Stimulated activated CD8-positive, alpha-beta memory T cell treated with anti-CD3 and anti-CD28 coated beads, Interleukin-7, amount 100 ng/mL, for 1 hour (primary cell): ENCODE results near the gene CNTNAP2.
"Not testable (repeated sequence)": the region's sequence is repeated elsewhere in the genome, so short reads cannot be mapped to it uniquely, and the experiment has no call there.

Source experiments
- DNase-seq, 2 donors: peaks; one replicate each; pipeline ENCODE4 v3.0.0-alpha.2; 2020; ENCODE audit warnings: low read depth in 2 of 2

CNTNAP2 gene

DNA sequence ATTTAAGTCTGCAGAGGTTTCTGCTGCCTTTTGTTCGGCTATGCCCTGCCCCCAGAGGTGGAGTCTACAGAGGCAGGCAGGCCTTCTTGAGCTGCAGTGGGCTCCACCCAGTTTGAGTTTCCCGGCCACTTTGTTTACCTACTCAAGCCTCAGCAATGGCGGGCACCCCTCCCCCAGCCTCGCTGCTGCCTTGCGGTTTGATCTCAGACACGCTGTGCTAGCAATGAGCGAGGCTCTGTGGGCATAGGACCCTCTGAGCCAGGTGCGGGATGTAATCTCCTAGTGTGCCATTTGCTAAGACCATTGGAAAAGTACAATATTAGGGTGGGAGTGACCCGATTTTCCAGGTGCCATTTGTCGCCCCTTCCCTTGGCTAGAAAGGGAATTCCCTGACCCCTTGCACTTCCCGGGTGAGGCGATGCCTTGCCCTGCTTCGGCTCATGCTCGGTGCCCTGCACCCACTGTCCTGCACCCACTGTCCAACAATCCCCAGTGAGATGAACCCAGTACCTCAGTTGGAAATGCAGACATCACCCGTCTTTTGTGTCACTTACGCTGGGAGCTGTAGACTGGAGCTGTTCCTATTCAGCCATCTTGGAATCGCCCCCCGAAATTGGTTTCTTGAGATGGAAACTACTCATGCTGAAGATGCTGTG, 1621.1 kb downstream of the CNTNAP2 start:
- not testable (repeated sequence) for DNase-seq

DNA sequence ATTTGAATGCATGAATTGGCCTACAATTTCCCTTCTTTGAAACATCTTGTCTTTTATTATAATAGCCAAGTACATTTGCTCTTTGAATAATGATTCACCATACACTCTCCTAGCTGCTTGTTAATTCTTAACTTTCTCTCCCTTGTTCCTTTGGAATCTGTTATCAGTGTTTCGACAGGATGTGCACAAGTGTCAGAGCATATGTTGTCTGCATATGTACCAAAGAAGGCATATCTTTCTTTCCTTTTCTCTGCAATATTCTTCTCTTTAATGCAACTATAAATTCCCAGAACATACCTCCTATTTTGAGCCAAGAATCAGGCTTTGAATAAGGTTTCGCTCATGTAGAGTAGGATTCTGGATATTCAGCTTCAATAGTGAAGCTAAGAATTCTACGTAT, 1625.7 kb downstream of the CNTNAP2 start:
- DNase-seq, result no peak

DNA sequence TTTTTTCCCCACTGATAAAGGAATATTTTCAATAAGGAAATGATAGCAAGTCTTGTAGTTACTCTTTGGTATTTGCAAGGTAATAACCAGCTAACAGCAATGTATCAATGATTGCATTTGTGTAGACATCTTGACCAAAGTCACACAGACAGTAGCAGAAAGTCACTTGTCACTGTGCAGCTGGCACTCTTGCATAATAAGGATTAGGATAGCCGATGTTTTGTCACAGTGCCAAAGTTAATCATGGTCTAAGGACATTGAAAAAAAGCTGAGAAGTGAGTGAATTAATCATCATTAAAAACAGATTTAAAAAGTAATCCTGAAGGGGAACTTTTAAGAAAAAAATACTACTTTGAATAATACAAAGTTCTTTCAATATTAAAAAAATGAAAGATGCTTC, 1639.7 kb downstream of the CNTNAP2 start:
- no peak for DNase-seq

DNA sequence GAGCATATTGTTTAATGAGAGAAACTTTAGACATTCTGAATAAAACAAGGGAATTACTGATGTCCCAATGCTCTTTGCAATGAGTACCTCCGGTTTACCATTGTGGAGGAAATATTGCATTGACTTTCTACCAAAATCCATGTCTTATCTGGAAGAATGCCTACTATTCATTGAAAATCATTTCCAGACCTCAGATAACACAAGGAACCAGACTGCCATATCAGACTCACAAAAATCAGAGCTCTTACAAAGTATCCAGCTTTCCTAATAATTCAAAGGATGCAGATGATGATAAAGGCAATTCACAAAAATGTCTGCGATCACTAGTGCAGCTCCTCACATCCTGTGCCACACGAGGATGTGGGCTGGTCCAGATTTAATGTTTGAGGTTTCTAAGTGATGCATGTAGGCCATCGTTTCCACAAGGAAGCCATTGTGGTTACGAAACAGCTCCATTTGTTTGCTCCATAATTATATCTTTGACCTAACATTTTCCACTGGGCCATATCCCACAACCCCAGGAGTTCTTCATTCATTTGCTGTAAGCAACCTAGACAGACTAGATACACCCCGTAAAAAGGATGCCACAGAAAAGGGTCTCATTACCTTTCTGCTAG, 1642.8 kb downstream of the CNTNAP2 start:
- no peak for DNase-seq

DNA sequence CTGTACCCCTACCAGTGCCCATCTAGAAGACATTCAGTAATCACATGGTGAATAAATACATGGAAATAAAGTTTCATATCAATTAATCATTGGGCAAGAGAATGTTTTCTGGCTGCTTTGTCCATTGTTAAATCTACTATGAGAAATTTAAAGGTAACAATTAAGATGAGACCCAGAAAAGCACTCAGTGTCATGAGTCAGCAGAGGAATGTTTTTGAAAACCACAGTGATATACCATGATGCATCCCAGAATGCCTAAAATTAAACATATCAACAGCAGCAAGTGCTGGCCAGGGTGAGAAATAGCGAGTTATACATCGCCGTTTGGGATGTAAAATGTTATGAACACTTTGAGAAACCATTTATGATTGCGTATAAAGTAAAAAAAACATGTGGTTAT, 1648.7 kb downstream of the CNTNAP2 start:
- DNase-seq, result no peak

DNA sequence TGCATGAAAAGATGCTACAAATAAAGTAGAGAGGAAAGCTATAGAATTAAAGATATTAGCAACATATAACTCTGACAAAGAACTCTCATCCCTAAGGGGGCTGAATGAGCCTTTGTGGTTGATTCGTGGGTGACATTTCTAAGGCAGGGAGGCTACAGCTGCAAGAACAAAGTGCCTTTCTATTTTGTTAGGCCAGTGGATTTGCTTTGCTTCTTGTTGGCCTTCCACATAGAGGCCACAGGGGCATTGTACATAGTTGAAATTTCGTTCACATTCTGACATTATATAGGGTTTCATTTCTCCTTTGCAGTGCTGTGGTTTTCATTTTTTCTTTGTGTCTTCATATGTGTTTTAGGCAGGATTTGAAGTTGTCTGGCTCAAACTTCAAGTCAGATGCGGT, 1654.7 kb downstream of the CNTNAP2 start:
- DNase-seq, result no peak

DNA sequence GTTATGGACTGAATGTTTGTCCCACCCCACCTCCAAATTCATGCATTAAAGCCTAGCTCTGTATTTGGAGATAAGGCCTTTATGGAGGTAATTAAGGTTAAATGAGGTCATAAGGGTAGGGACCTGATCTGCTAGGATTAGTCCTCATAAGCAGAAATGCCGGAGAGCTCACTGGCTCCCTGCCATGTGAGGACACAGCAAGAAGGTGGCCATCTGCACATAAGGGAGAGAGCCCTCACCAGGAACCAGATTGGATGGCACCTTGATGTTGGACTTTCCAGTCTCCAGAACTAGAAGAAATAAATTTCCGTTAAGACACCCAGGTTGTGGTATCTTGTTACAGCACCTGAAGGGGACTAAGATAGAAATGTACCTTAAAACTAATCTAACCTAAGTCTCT, 1657.9 kb downstream of the CNTNAP2 start:
- no peak for DNase-seq

DNA sequence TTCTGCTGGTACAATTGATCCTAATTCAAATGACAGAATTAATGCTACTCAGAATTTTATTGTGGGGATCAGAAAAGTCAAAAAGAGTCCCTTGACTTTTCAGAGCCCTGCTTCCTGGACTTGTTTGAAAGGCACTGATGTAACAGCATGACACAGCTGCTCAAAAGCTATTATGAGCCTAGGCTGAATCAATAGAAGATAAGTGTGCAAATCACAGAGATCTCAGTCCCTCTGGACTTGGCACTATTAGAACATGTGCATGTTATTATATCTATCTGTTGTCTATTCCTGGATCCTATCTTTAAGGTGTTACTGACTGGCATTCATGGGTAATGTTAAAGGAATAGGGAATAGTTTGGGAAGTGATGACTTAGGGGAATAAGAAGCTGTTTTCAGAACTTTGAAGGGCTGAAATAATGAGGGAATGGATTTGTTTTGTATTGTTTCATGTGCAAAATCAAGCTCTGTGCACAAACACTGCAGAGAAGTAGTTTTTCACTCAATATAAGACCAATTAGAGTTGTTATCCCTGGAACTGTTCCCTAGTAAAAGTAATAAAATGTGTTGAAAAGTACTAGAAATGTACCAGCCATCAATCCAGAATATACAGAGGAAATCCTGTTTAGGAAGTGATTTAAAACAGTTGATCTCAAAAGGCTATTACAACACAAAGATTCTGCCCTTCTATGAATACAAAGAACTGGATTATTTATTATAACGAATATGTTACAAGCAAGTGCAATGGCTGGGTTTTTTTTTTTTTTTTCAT, 1659.1 kb downstream of the CNTNAP2 start:
- no peak for DNase-seq

DNA sequence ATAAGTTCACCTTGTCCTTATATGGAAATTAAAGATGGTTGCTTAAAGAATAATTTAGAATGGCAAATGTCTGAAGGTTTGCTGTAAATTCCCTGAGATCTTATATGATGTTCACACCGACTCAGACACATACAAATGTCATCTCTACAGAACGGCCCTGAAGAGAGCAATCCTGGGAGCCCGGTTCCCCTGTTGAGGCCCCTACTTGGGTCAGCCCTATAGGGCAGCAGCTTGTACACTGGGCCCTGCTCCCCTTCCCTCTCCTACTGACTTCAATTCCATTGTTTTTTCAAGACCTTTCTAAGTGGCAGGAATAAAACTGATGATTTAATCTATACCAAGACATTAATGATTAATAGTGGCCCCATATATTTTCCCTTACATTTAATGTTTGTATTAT, 1660.7 kb downstream of the CNTNAP2 start:
- DNase-seq, result no peak

DNA sequence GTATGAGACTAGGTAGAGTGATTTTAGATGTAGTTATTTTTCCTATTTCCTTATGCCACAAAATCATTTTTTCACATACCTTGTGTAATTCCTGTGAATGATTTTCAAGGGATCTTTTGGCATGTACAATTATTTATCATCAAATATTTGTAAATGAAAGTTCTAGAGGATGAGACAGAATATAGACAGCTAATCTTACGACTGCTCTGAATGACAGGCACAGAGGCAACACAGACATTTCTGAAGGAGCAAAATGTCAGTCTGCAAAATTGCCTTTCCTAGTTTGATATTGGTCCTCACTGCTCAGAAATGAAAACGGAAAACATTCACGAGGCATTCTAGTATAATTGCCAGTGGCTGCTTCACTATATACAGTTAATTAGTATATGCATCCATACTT, 1663.3 kb downstream of the CNTNAP2 start:
- DNase-seq, result no peak

DNA sequence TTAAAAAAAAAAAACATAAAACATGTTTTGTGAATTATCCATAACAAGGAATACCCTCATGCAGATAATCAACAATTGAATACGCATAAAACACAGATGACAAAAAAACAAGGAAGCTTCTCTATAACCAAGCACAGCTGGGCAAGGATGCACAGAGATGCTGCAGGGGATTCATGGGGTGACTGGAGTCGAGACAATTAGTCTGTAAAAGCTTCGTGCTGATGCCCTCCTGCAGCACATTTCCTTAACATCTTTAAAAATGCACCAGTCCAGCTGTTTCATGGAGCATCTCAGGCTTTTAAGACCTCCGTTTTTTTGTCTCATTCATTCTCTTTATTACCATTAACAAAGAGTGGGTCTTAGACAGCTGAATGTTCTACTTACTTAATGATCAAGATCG, 1680.0 kb downstream of the CNTNAP2 start:
- DNase-seq, result no peak

DNA sequence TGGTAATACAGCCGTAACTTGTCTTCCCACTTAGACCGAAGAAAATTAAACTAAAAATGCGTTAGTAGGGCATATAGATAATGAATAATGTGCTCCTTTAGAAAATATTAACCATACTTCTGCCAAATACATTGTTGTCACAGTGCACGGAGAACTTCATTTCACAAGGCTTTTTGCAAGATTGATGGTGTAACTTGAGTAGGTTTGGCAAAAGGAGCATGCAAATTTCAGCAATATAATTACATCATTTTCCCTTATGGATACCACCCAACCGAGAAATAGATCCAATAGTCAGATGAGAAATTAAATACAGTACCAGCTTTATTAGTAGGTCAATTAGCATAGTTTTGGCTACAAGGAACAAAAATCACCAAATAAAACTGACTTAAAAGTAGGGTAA, 1681.4 kb downstream of the CNTNAP2 start:
- no peak for DNase-seq

DNA sequence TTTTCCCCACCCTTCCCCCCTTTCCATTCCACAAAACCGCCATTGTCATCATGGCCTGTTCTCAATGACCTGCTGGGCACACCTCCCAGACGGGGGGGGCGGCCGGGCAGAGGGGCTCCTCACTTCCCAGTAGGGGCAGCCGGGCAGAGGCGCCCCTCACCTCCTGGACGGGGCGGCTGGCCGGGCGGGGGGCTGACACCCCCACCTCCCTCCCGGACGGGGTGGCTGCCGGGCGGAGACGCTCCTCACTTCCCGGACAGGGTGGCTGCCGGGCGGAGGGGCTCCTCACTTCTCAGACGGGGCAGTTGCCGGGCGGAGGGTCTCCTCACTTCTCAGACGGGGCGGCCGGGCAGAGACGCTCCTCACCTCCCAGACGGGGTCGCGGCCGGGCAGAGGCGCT, 1685.2 kb downstream of the CNTNAP2 start:
- DNase-seq, result not testable (repeated sequence)

DNA sequence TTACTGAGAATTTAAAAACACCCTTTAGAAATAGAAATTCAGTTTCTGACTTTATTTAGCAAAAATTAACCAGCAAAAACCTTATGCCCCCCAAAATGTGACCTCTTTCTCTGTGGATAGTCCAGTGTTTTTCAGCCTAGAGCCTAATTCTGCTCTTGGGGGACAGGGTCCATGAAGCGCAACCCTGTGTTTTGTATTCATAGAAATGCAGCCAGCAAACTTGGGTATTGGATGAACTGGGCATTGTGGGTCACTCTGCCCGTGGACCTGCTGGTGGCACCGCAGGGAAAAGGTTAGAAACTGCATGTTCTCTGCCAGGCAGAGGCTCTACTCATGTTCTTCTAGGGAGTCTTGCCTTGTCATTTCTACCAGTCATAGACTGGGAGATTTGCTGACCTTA, 1686.5 kb downstream of the CNTNAP2 start:
- no peak for DNase-seq

DNA sequence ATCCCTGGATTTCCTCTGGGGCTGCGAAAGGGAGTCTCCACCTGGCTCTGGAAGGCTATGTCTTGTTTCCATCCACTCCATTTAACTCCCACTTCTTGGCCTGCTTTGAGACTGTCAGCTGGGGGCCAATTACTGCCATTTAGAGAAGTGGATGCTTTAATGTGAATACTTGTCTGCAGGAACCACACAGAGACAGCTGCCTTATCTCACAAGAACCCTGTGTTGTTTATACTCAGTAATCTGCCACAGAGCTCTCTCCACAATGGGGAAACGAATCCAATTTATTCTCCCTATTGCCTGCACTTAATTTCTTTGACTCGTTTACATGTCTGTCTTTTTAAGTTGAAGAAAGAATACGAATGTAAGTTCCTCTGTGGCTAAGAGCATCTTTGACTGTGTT, 1687.0 kb downstream of the CNTNAP2 start:
- no peak for DNase-seq

DNA sequence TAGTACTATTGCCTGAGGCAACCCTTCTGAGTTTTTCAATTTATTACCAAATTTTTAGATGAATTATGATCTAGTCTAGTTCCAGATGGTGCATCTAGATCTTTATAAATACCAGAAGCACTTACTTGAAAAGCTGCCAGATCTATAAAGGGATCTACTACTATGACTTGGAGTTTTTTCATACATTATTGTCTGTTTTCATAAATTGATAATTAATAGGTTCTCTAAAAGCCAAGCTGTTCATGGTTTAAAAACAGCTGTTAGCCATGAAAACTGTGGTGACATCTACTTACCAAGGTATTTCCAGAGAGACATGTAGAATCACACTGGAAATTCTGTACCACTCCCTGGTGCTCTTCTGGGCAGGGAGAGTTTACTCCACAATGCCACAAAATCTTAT, 1687.4 kb downstream of the CNTNAP2 start:
- DNase-seq, result no peak

DNA sequence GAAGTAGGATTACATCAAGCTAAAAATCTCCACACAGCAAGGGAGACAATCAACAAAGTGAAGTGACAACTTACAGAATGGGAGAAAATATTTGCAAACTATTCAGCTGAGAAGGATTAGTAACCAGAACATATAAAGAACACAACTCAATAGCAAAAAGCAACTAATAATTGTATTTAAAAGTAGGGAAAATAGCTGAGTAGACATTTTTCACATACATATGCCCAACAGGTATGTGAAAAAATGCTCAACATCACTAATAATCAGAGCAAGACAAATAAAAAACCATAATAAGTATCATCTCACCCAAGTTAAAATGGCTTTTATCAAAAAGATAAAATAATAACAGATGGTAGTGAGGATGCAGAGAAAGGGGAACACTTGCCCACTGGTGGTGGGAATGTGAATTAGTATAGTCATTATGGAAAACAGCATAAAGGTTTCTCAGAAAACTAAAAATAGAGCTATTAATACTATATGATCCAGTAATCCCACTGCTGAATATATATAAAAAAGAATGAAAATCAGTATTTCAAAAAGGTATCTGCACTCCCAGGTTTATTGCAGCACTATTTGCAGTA, 1689.5 kb downstream of the CNTNAP2 start:
- no peak for DNase-seq

DNA sequence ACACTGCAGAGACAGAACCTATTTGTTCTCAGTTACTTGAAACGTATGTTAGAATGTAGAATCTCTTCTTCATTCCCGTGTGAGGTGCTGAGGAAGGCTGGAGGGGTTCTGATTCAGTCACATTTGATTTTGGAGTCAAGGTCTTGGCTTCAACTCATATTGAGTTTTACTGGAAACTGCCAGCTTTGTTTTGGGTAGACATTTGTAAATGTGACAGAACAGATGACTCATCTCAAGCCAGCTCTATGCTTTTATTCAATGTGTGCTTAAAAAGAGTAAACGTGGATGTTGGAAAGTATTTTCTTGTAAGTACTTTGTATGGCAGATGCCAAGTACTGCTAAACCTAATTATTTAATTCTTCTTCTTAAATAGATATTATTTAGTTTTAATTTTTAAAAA, 1693.2 kb downstream of the CNTNAP2 start:
- DNase-seq, result no peak

DNA sequence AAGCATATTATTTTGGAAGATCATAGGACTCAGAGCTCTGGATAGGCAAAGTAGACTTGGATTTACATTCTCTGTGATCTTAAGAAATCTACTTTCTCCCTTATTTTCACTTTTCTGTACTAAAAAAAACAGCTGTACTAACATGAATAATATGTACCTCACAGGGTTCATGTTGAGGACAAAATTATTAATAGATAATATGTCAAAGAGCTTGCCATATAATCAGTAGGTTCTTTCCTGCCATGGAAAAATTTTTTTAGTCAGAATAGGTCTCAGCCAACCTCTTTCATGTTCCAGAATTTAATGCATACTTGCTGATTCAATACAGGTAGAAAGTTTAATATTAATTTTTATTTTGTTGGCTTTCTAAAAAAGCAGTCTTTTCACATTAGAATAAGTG, 1693.7 kb downstream of the CNTNAP2 start:
- no peak for DNase-seq

DNA sequence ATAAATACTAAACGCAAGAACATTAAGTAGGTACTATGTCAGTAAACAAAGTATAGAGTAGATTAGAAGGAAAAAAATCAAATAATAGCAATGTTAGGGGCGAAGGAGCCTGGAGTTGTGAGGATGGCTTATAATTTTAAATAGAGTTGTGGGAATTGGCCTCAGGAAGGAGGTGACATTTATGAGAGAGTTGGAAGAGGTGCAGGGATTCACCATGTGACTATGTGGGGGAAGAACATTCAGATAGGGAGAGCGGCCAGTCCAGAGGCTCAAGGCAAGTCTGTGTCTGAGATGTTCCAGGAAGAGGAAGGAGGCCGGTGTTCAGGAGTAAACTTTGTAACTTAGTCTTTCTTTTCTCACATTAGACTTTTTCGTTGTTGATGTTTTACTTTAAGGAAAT, 1695.3 kb downstream of the CNTNAP2 start:
- no peak for DNase-seq

DNA sequence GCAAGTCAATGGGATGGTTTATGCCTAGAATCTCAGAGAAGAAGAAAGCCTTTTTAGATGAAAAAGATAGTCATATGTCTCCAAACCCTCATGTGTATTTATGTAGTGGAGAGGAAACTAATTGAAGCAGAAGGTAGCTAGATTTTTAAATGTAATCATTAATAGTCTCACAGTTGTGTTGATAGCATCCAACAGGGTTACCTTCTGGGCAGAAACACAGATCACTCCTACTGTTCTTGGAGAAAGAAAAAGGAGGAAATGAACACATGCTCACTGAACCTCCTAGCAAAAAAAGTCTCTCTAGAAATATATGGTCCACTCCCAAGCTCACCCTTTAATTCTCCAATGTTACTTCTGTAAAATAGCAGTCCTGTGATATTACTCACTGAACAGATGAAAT, 1696.7 kb downstream of the CNTNAP2 start:
- DNase-seq, result no peak

DNA sequence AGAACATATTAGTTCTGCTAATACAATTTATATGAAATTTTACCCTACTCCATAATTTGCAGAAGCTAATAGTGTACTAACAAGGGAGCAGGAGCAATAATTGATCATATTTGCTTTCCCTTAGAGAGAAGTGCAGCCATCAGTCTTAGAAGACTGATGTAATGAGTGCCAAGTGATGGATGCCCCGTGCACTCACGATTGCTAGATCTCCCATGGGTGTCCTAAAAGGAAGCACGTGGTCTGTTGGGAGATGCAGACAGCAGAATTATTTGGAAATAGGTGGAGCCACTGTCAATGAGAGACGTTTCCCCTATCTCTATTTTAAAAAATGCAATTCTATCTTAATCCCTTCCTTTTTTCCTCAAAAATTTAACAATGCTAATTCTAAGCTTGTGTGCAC, 1701.7 kb downstream of the CNTNAP2 start:
- DNase-seq, result no peak

DNA sequence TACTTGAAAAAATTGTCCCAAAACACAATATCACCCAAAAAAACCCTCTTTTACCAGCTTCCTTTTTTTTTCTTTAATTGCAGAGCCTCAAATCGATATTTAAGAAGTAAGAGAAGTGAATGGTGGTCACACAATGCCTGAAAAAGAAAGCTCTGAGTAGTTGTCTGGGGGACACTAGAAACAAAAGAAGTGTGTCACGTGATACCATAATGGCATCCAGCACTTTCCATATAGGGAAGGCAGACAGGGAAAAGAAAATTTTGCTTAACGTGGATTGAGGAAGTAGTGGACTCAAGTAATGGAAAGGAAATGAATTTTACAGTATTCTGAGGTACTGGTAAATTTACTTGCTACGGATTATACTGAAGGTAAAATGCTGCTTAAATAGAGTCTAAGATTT, 1708.1 kb downstream of the CNTNAP2 start:
- no peak for DNase-seq
